G401.6 (cell line): Measurements from ENCODE around the gene PSD4.
"Not testable (repeated sequence)": the region's sequence is repeated elsewhere in the genome, so short reads cannot be mapped to it uniquely, and the experiment has no call there.

Experiments
- FAIRE-seq: peaks from 2 replicates; lab custom pipeline; 2012; peaks lifted over from hg19 to GRCh38; lab: Jason Lieb, UNC

The PSD4 gene

DNA sequence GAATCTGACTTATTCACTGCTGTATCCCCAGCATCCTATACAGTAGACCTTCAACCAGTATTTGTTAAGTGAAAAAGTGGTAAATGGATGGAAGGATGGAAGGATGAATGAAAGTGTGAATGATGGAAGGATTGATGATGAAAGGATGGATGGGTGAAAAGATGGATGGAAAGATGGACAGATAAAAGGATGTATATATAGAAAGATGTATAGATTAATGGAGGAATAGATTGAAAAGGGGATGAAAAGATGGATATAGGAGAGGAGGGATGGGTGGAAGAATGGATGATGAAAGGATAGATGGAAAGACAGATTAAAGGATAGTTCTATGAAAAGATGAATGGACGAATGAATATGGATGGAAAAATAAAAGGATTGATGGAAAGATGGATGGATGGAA is 50.0 kb downstream of the PSD4 start:
- FAIRE-seq, result no peak

- no peak for FAIRE-seq
These were observed 51.0 kb downstream of the PSD4 start for GRCh38 chr2:113224647-113225236.

DNA sequence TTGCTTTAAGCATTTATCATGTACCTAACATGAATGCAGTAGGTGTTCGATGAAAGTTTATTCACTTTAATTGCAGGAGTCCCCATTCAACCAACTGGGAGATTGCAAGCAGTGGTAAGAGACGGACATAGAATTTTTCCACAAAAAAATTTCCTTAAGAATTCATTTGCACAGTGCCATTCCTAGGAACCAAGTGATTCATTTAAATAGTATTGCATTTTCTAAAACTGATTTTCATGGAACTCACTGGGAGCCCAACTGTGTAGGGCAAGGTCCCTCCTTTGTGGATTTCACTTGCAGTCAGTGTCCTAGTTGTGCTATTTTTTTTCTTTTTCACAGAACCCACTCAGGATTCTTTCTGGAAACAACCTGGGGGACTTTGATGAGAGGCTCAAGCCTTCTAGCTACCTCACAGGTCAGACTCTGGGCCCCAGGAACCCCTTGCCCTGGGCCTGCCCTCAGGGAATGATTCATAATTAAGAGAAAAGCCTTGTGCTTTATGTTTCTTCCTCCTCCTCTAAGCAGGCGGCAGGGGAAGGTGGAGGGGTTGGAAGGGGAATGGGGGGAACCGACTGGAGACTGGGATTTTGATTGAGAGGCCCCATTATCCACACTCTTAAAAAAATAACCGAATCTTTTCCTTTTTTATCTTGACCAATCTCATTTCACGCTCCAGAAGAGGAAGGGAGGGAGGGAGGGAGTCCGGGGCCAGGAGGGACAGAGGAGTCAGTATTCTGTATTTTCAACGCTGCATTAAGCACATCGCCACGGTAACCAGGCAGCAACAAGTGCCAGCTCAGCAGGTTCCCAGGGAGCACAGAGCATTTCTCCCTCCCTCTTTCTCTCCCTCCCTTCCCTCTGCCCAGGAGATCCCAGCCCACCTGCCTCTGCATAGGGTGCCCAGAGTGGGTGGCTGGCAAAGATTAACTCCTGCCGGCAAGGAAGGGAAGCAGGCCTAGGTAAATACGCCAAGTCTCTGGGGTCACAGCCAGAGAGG is 51.8 kb downstream of the PSD4 start:
- no peak for FAIRE-seq

GRCh38 chr2:113226462-113226861 is 52.7 kb downstream of the PSD4 start:
- FAIRE-seq, result no peak

- no peak for FAIRE-seq
These were observed 53.5 kb downstream of the PSD4 start for GRCh38 chr2:113227290-113227689.

GRCh38 chr2:113227698-113228097 is 53.9 kb downstream of the PSD4 start:
- FAIRE-seq, result no peak

- no peak for FAIRE-seq
These were observed 54.6 kb downstream of the PSD4 start for GRCh38 chr2:113228351-113228750.

DNA sequence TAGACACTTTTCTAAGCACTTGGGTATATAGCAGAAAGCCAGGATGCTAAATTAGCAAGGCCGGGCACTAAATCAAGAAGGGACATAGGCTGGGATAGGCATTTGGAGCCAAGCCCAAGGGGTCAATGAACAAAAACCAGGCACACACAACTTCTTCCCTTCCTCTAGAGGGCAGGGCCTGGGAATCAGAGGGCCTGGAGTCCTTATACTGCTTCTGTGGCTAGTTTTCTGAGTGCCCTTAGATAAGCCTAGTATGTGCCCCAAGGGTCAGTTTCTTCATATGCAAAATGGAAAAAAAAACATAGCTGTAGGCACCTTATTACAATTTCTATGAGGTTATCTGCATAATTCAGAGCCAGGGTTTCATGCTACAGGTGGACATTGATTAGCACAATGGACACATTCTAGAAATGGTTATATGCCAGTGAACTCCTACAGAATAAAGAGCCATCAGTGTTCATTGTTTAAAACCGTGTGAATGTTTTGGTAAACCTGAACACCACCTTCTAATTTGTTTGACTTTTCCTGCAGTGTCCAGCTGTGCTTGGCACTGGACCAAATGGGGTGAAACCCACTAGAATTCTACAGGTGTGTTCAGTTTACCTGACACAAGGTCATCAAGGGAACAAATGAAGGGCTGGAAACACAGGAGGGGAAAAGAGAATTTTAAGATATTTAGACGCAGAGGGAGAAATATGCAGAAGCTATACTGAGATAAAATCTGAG is 55.4 kb downstream of the PSD4 start:
- no peak for FAIRE-seq

DNA sequence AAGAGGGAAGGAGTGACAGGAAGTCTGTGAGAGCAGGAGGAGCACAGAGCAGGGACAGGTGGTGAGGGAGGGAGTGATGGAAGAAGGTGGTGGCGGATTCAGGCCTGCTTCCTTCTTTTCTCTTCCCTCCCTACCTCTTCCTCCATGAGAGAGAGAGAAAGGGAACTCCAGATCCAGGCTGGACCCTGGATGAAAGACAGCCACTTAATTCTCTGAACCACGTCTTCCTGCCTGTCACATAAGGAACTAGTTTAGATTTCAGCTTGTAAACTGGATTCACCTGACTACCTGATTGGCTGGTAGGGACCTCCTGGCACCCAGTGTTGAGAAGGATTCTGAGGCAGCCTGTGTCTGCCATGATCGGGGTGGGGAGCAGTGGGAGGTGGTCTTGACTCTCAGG is 56.0 kb downstream of the PSD4 start:
- no peak for FAIRE-seq

- FAIRE-seq, result no peak
These were observed 56.8 kb downstream of the PSD4 start for GRCh38 chr2:113230531-113230930.

DNA sequence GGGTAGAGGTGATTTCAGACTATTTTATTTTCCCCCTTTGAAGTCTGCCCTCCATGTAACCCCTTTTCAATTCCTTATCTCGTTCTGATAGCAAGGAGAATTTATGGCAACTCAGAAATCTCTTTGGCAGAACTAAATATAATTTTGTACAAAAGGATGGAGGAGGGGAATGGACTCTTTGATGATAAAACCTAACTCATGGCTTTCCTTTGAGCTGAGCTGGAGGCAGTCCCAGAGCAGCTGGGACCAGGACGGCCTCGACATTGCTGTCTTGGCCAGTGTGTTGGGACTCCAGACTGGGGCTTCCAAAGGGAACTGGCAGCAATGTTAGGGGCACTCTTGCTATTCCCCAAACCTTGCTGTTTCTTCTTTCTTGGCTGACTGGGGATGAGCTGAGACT is 57.3 kb downstream of the PSD4 start:
- no peak for FAIRE-seq

- FAIRE-seq, result no peak
These were observed 58.4 kb downstream of the PSD4 start for GRCh38 chr2:113232123-113232522.

- no peak for FAIRE-seq
These were observed 59.0 kb downstream of the PSD4 start for GRCh38 chr2:113232740-113233139.

- no peak for FAIRE-seq
These were observed 60.1 kb downstream of the PSD4 start for GRCh38 chr2:113233593-113234550.

- no peak for FAIRE-seq
These were observed 61.1 kb downstream of the PSD4 start for GRCh38 chr2:113234721-113235346.

DNA sequence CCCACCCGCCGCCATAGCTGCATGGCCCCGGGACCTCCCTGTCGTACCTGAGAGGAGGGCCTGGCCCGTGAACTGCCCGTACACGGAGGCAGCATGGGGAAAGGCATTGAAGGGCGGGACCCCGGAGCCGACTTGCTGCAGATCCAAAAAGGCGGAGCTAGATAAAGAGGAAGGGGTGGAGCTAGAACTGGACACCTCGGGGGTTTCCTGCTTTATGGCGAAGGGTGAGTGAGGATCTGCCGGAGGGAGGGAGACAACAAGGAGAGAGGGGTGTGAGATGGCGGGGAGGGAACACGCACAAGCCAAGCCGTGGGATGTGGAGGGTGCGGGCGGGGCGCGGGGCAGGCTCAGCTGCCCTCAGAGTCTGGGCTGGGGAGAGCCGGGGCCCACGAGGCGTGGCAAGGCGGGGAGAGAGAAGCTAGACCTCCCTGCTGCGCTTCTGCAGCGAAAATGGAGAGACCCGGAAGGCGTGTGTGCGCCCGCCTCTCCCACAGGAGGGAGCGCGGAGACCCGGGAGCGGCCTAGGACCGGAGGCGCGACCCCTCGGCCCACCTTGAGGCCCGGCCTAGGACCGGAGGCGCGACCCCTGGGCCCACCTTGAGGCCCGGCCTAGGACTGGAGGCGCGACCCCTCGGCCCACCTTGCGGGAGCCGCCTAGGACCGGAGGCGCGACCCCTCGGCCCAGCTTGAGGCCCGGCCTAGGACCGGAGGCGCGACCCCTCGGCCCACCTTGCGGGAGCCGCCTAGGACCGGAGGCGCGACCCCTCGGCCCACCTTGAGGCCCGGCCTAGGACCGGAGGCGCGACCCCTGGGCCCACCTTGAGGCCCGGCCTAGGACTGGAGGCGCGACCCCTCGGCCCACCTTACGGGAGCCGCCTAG is 61.8 kb downstream of the PSD4 start:
- FAIRE-seq, result not testable (repeated sequence)

DNA sequence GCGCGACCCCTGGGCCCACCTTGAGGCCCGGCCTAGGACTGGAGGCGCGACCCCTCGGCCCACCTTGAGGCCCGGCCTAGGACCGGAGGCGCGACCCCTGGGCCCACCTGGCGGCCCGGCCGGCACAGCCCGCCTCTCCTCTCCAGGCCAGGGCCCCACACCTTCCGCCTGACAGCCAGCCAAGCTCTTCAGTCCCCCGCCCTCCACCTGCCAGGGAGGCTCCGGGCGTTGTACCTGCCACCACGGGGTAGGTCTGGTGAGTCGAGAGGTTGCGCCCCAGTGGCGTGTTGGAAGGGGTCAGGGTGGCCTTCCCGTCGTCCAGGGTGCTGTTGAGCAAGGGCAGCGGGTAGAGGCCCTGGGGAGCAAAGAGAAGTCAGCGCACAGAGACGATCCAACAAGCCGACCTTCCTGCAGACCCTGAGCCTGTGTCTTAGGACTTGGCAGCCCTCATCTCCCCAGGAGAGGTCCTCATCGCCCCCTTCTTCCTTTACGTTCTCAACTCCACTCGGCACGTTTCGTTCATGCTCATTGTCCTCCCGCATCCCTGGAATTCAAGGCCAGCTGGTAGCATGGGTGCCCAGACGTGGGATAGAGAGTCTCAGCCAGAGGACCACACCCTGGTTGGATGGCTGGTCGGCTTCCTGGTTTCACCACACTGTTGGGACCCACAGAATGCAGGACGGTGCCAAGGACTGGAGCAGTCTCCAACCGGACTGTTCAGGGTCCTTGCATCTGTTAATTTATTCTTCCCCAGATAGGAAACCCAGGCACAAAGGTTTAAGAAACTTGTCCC is 62.8 kb downstream of the PSD4 start:
- no peak for FAIRE-seq

- no peak for FAIRE-seq
These were observed 63.9 kb downstream of the PSD4 start for GRCh38 chr2:113237604-113238160.
